Left lung (tissue), 10 donors: ENCODE measurements around the gene CHMP3. TPM values are rescaled to one million over a fixed set of nuclear protein-coding genes. Genes with fewer than 3 reads are reported as not detected.

Experiments used
- ATAC-seq: fragments of 200-7000 bp; cut with Tn5 transposase; one replicate; pipeline ENCODE4 v1.9.1; 2020; ENCODE audit warnings: moderate library complexity
- DNase-seq, 4 donors: peaks; one replicate each; pipeline ENCODE4 v3.0.0-alpha.2; 2013 to 2020
- H3K27ac ChIP-seq, 2 donors: fragments of 200-600 bp; sonication (generic) in 1 of 2; one replicate each; pipeline versions ENCODE4 v1.5.0 to v1.8.0; 2020 to 2021
- H3K27me3 ChIP-seq, 2 donors: fragments of 200-600 bp; sonication (generic) in 1 of 2; one replicate each; pipeline versions ENCODE4 v1.5.0 to v1.8.0; 2020 to 2021
- H3K36me3 ChIP-seq, 2 donors: fragments of 200-600 bp; sonication (generic) in 1 of 2; one replicate each; pipeline versions ENCODE4 v1.5.0 to v1.8.0; 2020 to 2021
- H3K4me1 ChIP-seq, 2 donors: fragments of 200-600 bp; one replicate each; pipeline ENCODE4 v1.8.0; 2021
- H3K4me3 ChIP-seq, 2 donors: fragments of 200-600 bp; sonication (generic) in 1 of 2; one replicate each; pipeline versions ENCODE4 v1.5.0 to v1.8.0; 2020 to 2021; ENCODE audit warnings: mild to moderate bottlenecking in 1 of 2
- H3K9me3 ChIP-seq, 2 donors: fragments of 200-600 bp; sonication (generic) in 1 of 2; one replicate each; pipeline versions ENCODE4 v1.5.0 to v1.8.0; 2020 to 2021
- CTCF ChIP-seq, 2 donors: fragments of 200-600 bp; sonication (generic) in 1 of 2; IDR thresholded peaks; one replicate each; pipeline versions ENCODE4 v1.5.0 to v1.8.0; 2021; ENCODE audit warnings: antibody characterized with exemption in 2 of 2
- intact Hi-C, 2 donors: fragments of 100-400 bp; cut with DNase I; formaldehyde crosslinking; loops; one replicate each; pipeline versions ENCODE4 v1.11.2 to v1.14.2; 2022
- polyA plus RNA-seq, 6 donors: library from polyadenylated mRNA; unstranded; fragments of 120-200 nt; gene quantifications; one replicate each; pipeline ENCODE4 v1.2.1, GENCODE V29; 2013; ENCODE audit not compliant: insufficient read length in 6 of 6
- total RNA-seq, 2 donors: library from RNA; stranded (reverse); fragmentation: NEBNext Ultra II Directional; extraction: Animal tissue kit (Norgen Biotek cat#: 25700); gene quantifications; one replicate each; pipeline ENCODE4 v1.2.1, GENCODE V29; 2021
- donor health status: DM: no; HTN: yes; CAD: no.
- donor health status: DM: no; HTN: no; CAD: no.

The CHMP3 gene
- total and polyA plus RNA-seq, 8 donors, result 117 to 159 (median 147) TPM

- DNase-seq (no peak), ATAC-seq (no peak)
- Histone ChIP-seq H3K9me3 (peaks cover 0 to 7% of the 10 kb centered on the region in 2 donors), H3K36me3 (peaks cover 0 to 39% of the 10 kb centered on the region in 2 donors), H3K4me1 (no peaks in the 10 kb centered on the region), H3K4me3 (no peak overlapping the region), H3K27me3 (no peaks in the 10 kb centered on the region), H3K27ac (no peak overlapping the region)
- intact Hi-C loops, result no loop called here
- no peak for TF ChIP-seq CTCF (IDR thresholded peaks at IDR 0.05)
These were observed 37.6 kb downstream of the CHMP3 start for GRCh38 chr2:86525421-86526340.

GRCh38 chr2:86523491-86523890 lies 39.8 kb downstream of the CHMP3 start:
- intact Hi-C loops, result no loop called here
- peaks cover 0 to 16% of the 10 kb centered on the region in 2 donors for H3K9me3 ChIP-seq

GRCh38 chr2:86522711-86523110 lies 40.5 kb downstream of the CHMP3 start:
- H3K27me3 ChIP-seq, result no peaks in the 10 kb centered on the region
- ATAC-seq, result no peak
- intact Hi-C loops, result no loop called here
- TF ChIP-seq CTCF (IDR thresholded peaks at IDR 0.05), result no peak
- H3K9me3 ChIP-seq, result peaks cover 0 to 16% of the 10 kb centered on the region in 2 donors
- H3K4me1 ChIP-seq, result no peaks in the 10 kb centered on the region
- H3K36me3 ChIP-seq, result peaks cover 0 to 36% of the 10 kb centered on the region in 2 donors
- no peak overlapping the region for H3K4me3 ChIP-seq
- no peak for DNase-seq
- H3K27ac ChIP-seq, result no peak overlapping the region

More at GRCh38 chr2:86523491-86523890, 39.8 kb downstream of the CHMP3 start:
- H3K27ac ChIP-seq, result no peak overlapping the region
- no peaks in the 10 kb centered on the region for H3K4me1 ChIP-seq
- no peak overlapping the region for H3K4me3 ChIP-seq
- no peak for ATAC-seq
- no peak for TF ChIP-seq CTCF (IDR thresholded peaks at IDR 0.05)
- no peaks in the 10 kb centered on the region for H3K27me3 ChIP-seq
- DNase-seq, result no peak
- H3K36me3 ChIP-seq, result peaks cover 0 to 44% of the 10 kb centered on the region in 2 donors

- DNase-seq, result no peak
- intact Hi-C loops, result no loop called here
- Histone ChIP-seq H3K9me3 (peaks cover 0 to 16% of the 10 kb centered on the region in 2 donors), H3K4me3 (no peak overlapping the region), H3K4me1 (no peaks in the 10 kb centered on the region), H3K27me3 (no peaks in the 10 kb centered on the region), H3K36me3 (peaks cover 0 to 28% of the 10 kb centered on the region in 2 donors), H3K27ac (no peak overlapping the region)
- TF ChIP-seq CTCF (IDR thresholded peaks at IDR 0.05), result no peak
- no peak for ATAC-seq
These were observed 41.3 kb downstream of the CHMP3 start for GRCh38 chr2:86521922-86522321.

GRCh38 chr2:86520153-86520552 lies 43.1 kb downstream of the CHMP3 start:
- DNase-seq, result no peak
- Histone ChIP-seq H3K4me3 (no peak overlapping the region), H3K27me3 (no peaks in the 10 kb centered on the region), H3K36me3 (peaks cover 0 to 19% of the 10 kb centered on the region in 2 donors), H3K9me3 (peaks cover 0 to 16% of the 10 kb centered on the region in 2 donors), H3K4me1 (no peaks in the 10 kb centered on the region), H3K27ac (no peak overlapping the region)
- ATAC-seq, result no peak
- TF ChIP-seq CTCF (IDR thresholded peaks at IDR 0.05), result no peak
- intact Hi-C loops, result no loop called here
